Gastrocnemius medialis (tissue), 4 donors: ENCODE measurements around the gene ZNF263.

Experiments
- POLR2A ChIP-seq, 2 donors: fragments of 450-650 bp; IDR thresholded peaks; one replicate each; pipeline ENCODE4 v1.6.1; 2017; ENCODE audit warnings: antibody characterized with exemption in 2 of 2, mild to moderate bottlenecking in 2 of 2, moderate library complexity in 2 of 2
- TF ChIP-seq, protein P1 (sequence below), 5 experiments: fragments of 450-650 bp in 3 of 5; fragments of 200-600 bp in 2 of 5; sonication (generic) in 2 of 5; IDR thresholded peaks in 4 of 5; conservative IDR thresholded peaks in 1 of 5; 1 replicate in 4 of 5; 2 replicates in 1 of 5; pipeline ENCODE4 v1.5.1; 2016 to 2019; ENCODE audit warnings: antibody characterized with exemption in 5 of 5, mild to moderate bottlenecking in 3 of 5, moderate library complexity in 3 of 5

DNA sequence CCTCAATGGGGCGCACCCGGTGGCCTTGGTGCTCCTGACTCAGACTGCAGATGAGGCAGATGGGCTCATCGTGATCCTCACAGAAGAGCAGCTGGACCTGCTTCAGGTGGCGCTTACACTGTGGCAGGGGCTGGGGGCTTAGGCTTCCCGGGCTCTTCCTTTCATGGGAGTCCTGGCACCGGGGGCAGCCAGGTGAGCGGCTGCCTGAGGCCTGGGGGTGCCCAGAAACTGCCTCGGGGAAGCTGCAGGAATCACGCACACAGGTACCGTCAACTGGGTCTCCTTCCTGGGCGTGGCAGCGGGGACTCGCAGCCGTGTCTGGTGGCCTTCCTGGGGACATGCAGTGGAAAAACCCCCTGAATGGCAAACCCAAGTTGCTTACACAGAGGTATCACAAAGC is 33.8 kb upstream of the ZNF263 start:
- TF ChIP-seq, protein P1, sequence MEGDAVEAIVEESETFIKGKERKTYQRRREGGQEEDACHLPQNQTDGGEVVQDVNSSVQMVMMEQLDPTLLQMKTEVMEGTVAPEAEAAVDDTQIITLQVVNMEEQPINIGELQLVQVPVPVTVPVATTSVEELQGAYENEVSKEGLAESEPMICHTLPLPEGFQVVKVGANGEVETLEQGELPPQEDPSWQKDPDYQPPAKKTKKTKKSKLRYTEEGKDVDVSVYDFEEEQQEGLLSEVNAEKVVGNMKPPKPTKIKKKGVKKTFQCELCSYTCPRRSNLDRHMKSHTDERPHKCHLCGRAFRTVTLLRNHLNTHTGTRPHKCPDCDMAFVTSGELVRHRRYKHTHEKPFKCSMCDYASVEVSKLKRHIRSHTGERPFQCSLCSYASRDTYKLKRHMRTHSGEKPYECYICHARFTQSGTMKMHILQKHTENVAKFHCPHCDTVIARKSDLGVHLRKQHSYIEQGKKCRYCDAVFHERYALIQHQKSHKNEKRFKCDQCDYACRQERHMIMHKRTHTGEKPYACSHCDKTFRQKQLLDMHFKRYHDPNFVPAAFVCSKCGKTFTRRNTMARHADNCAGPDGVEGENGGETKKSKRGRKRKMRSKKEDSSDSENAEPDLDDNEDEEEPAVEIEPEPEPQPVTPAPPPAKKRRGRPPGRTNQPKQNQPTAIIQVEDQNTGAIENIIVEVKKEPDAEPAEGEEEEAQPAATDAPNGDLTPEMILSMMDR (IDR thresholded peaks at IDR 0.05 in 4 of 5, conservative IDR thresholded peaks at IDR 0.05 in 1 of 5) = no peak
- TF ChIP-seq POLR2A (IDR thresholded peaks at IDR 0.05) = no peak
